OCI-LY3 (cell line): ENCODE measurements around the gene CDH15.

Experiments
- EZH2phosphoT487 ChIP-seq: fragments of 200-600 bp; shearing (Covaris generic); IDR thresholded peaks from 2 replicates; pipeline ENCODE4 v1.6.1; 2018; ENCODE audit warnings: antibody characterized with exemption, mixed run types, low read depth
- TF ChIP-seq, protein P1 (sequence below): fragments of 200-600, 300-600 bp; sonication (generic); IDR thresholded peaks from 2 replicates; pipeline ENCODE4 v1.5.1; 2014; ENCODE audit warnings: antibody characterized with exemption, low read length, low read depth

DNA sequence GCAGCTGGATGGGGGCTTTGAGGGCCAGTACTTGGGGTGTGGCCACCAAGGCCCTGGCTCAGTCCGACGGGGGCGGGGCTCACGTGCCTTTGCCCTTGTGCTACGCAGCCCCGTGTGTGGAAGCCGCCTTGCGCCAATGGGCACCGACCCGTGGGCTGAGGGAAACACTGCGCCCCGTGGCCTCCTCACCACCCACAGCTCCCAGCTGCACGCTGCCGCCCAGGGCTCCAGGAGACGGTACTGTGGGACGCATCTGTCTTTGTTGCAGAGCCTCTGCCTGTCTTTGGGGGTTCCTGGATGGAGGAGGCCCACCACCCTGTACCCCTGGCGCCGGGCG, 7.6 kb downstream of the CDH15 start:
- no peak for TF ChIP-seq EZH2phosphoT487
- TF ChIP-seq, protein P1, sequence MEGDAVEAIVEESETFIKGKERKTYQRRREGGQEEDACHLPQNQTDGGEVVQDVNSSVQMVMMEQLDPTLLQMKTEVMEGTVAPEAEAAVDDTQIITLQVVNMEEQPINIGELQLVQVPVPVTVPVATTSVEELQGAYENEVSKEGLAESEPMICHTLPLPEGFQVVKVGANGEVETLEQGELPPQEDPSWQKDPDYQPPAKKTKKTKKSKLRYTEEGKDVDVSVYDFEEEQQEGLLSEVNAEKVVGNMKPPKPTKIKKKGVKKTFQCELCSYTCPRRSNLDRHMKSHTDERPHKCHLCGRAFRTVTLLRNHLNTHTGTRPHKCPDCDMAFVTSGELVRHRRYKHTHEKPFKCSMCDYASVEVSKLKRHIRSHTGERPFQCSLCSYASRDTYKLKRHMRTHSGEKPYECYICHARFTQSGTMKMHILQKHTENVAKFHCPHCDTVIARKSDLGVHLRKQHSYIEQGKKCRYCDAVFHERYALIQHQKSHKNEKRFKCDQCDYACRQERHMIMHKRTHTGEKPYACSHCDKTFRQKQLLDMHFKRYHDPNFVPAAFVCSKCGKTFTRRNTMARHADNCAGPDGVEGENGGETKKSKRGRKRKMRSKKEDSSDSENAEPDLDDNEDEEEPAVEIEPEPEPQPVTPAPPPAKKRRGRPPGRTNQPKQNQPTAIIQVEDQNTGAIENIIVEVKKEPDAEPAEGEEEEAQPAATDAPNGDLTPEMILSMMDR: no peak
